NAMALWA (cell line): ENCODE data around the gene RRP12.
"Not testable (repeated sequence)": the region's sequence is repeated elsewhere in the genome, so short reads cannot be mapped to it uniquely, and the experiment has no call there.

Experiments used
- DNase-seq: peaks from one replicate; pipeline ENCODE4 v3.0.0-alpha.2; 2015; ENCODE audit warnings: low spot score

RRP12 gene

GRCh38 chr10:97407952-97408248 is 6.8 kb upstream of the RRP12 start:
- DNase-seq = no peak

- DNase-seq = peak; percentile 93
These were observed 6.2 kb upstream of the RRP12 start for GRCh38 chr10:97407211-97407951.

- not testable (repeated sequence) for DNase-seq
These were observed 5.3 kb upstream of the RRP12 start for GRCh38 chr10:97406483-97406882.

GRCh38 chr10:97406064-97406463 is 4.9 kb upstream of the RRP12 start:
- no peak for DNase-seq

- no peak for DNase-seq
These were observed 2.9 kb upstream of the RRP12 start for GRCh38 chr10:97404044-97404443.

- DNase-seq = no peak
These were observed 347 bp upstream of the RRP12 start for GRCh38 chr10:97401455-97401919.

GRCh38 chr10:97399843-97400545 is 1.1 kb downstream of the RRP12 start:
- DNase-seq = peak; percentile 76

GRCh38 chr10:97396056-97396455 is 5.1 kb downstream of the RRP12 start:
- no peak for DNase-seq

- no peak for DNase-seq
These were observed 8.0 kb downstream of the RRP12 start for GRCh38 chr10:97393034-97393573.

GRCh38 chr10:97390091-97390490 is 11.0 kb downstream of the RRP12 start:
- no peak for DNase-seq

GRCh38 chr10:97388152-97388551 is 13.0 kb downstream of the RRP12 start:
- no peak for DNase-seq

GRCh38 chr10:97385565-97385964 is 15.6 kb downstream of the RRP12 start:
- no peak for DNase-seq

GRCh38 chr10:97384641-97385040 is 16.5 kb downstream of the RRP12 start:
- no peak for DNase-seq

GRCh38 chr10:97384156-97384555 is 17.0 kb downstream of the RRP12 start:
- DNase-seq = no peak

GRCh38 chr10:97383159-97383558 is 18.0 kb downstream of the RRP12 start:
- DNase-seq = no peak

GRCh38 chr10:97381626-97382025 is 19.5 kb downstream of the RRP12 start:
- DNase-seq = no peak

GRCh38 chr10:97380516-97380915 is 20.6 kb downstream of the RRP12 start:
- no peak for DNase-seq

- no peak for DNase-seq
These were observed 21.9 kb downstream of the RRP12 start for GRCh38 chr10:97378933-97379921.

- DNase-seq = no peak
These were observed 24.7 kb downstream of the RRP12 start for GRCh38 chr10:97376413-97376812.

GRCh38 chr10:97373456-97373855 is 27.7 kb downstream of the RRP12 start:
- no peak for DNase-seq

- no peak for DNase-seq
These were observed 28.8 kb downstream of the RRP12 start for GRCh38 chr10:97372233-97372875.

- DNase-seq = no peak
These were observed 29.4 kb downstream of the RRP12 start for GRCh38 chr10:97371696-97372095.
